T1000 (cell line): ENCODE data around the gene ZNF557.

Source experiments
- DNase-seq: peaks from one replicate; lab custom pipeline; 2025; ENCODE audit warnings: mixed read lengths; lab: John Stamatoyannopoulos, UW

The ZNF557 gene

GRCh38 chr19:7125221-7125620 is 55.7 kb downstream of the ZNF557 start:
- no peak for DNase-seq

DNA sequence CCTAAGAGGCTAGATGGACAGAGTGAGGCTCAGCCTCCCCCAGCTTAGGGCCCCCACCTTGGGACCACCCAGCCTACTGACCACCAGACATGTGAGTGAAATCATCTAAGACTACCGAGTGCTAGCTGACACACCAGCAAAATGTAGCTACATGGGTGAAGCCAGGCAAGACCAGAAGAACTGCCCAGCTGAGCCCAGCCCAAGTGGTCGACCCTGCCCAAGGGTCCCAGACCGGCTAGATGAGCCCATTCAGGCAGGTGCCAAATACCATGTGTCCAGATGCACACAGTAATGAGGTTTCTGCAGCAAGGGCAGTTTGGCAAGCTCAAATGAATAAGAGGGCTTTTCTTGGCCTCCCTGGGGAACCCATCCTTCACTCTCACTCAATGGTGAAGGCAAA is 56.6 kb downstream of the ZNF557 start:
- no peak for DNase-seq

GRCh38 chr19:7130043-7130442 is 60.5 kb downstream of the ZNF557 start:
- no peak for DNase-seq

DNA sequence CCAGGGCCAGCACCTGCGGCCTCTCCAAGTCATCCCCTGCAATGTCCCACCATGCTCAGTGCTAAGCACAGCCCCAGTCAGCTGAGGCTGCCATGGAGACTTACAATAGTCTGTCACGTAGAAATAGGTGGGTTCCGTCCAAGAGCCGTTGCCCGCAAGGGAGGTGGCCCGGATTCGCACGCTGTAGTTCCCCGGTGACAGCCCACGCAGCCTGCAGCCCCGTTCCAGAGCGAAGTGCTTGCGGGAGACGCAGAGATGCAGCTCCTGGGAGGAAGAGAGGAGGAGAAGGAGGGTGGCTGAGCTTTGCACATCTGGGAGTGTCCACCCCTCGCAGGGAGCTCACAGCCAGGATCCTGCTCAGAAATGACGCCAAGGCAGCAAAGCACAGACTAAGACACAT is 62.6 kb downstream of the ZNF557 start:
- no peak for DNase-seq

GRCh38 chr19:7137120-7137519 is 67.6 kb downstream of the ZNF557 start:
- DNase-seq, result no peak
